Brain microvascular endothelial cell (primary cell): ENCODE measurements around the gene LAMA1.

Experiments used
- DNase-seq: peaks from one replicate; pipeline ENCODE4 v3.0.0-alpha.2; 2020
- H3K27ac ChIP-seq: fragments of 250-450 bp; sonication (Bioruptor Pico); 2 replicates; pipeline ENCODE4 v1.5.1; 2020; ENCODE audit warnings: mild to moderate bottlenecking, moderate library complexity
- H3K27me3 ChIP-seq: fragments of 250-450 bp; sonication (Bioruptor Pico); replicated peaks from 2 replicates; pipeline ENCODE4 v1.5.1; 2020; ENCODE audit warnings: mild to moderate bottlenecking
- H3K36me3 ChIP-seq: fragments of 250-450 bp; sonication (Bioruptor Pico); replicated peaks from 2 replicates; pipeline ENCODE4 v1.5.1; 2020; ENCODE audit warnings: mild to moderate bottlenecking
- H3K4me3 ChIP-seq: 2 replicates; pipeline ENCODE4 v1.5.1; 2011; ENCODE audit warnings: low read depth, mild to moderate bottlenecking, control low read depth, low read length, moderate library complexity
- in situ Hi-C: cut with HindIII; loops from 2 replicates; pipeline ENCODE4 v1.10.0; 2017; ENCODE audit warnings: low sequenced_read_pairs, low pct_ligation_motif_present
- TF ChIP-seq, protein P1 (sequence below): IDR thresholded peaks from 2 replicates; pipeline ENCODE4 v1.5.1; 2011; ENCODE audit warnings: low read depth, mild to moderate bottlenecking, moderate library complexity, low read length, control low read depth, inconsistent platforms; ENCODE audit errors: missing control alignments

LAMA1 gene

DNA sequence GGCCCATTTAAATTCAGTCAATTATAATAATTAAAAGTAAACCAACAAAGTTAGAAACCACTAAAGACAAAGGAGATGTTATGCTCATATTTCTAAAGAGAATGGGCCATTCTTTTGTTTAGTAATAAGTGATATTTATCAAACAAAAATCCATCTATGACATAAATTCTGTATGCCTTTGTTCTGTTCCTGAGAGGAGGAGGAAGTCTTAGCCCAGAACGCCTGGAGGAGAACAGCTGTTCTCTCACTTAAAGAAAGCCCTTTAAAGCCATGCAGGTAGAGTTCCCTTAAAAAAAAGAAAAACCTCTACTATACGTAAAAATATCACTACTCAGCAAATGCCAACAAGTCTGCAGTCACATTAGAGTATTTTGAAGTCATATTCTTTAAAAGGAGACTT lies 15.5 kb downstream of the LAMA1 start:
- H3K27me3 ChIP-seq, result no peaks in the 10 kb centered on the region
- in situ Hi-C loops, result no loop called here
- TF ChIP-seq, protein P1, sequence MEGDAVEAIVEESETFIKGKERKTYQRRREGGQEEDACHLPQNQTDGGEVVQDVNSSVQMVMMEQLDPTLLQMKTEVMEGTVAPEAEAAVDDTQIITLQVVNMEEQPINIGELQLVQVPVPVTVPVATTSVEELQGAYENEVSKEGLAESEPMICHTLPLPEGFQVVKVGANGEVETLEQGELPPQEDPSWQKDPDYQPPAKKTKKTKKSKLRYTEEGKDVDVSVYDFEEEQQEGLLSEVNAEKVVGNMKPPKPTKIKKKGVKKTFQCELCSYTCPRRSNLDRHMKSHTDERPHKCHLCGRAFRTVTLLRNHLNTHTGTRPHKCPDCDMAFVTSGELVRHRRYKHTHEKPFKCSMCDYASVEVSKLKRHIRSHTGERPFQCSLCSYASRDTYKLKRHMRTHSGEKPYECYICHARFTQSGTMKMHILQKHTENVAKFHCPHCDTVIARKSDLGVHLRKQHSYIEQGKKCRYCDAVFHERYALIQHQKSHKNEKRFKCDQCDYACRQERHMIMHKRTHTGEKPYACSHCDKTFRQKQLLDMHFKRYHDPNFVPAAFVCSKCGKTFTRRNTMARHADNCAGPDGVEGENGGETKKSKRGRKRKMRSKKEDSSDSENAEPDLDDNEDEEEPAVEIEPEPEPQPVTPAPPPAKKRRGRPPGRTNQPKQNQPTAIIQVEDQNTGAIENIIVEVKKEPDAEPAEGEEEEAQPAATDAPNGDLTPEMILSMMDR, result no peak

DNA sequence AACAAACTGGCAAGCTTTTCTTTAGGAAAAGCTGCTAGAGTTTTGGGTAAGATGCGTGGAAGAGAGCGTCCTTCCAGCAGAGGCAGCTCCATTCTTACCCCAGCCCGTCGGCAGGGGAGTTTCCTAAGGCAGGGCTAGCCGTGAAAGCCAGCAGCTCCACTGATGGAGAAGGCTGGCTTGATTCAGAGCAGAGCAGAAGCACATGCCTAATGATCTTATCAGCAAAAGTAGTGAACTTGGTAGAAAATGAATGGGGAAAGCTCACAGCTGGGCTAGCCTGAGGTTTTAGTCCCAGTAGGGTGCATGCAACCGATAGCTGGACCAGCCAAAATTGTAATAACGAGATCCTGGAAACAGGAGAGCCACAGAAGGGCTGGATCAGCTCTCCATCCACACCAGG lies 20.8 kb downstream of the LAMA1 start:
- DNase-seq, result no peak
- in situ Hi-C loops, result no loop called here

More for the DNA sequence above, 15.5 kb downstream of the LAMA1 start:
- H3K4me3 ChIP-seq, result no peak overlapping the region
- no peaks in the 10 kb centered on the region for H3K36me3 ChIP-seq
- DNase-seq, result no peak
- H3K27ac ChIP-seq, result no peak overlapping the region

DNA sequence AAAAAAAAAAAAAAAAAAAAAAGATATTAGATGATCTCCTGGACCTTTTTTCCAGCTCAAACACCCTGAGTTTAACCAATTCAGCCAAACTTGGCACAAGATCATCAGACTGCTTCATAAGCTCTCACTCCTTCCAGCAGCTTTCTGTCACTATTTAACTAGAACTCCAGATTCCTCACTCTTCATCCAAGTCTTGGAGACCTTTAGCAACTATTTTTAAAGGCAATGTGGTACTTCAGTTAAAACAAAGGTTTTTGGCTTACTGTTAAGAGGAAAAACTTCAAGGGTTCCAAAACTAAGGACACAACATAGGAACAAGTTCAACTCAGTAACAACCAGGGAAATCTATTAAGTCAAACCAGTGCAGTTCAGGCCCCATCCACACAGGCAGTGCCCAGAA lies 23.2 kb downstream of the LAMA1 start:
- no peak for DNase-seq
- in situ Hi-C loops, result no loop called here
- Histone ChIP-seq H3K36me3 (no peaks in the 10 kb centered on the region), H3K27me3 (no peaks in the 10 kb centered on the region), H3K4me3 (no peak overlapping the region), H3K27ac (no peak overlapping the region)
- TF ChIP-seq, protein P1, result no peak

More for the DNA sequence above, 20.8 kb downstream of the LAMA1 start:
- no peak overlapping the region for H3K4me3 ChIP-seq
- H3K36me3 ChIP-seq, result no peaks in the 10 kb centered on the region
- no peak overlapping the region for H3K27ac ChIP-seq
- H3K27me3 ChIP-seq, result no peaks in the 10 kb centered on the region
- TF ChIP-seq, protein P1, result no peak

DNA sequence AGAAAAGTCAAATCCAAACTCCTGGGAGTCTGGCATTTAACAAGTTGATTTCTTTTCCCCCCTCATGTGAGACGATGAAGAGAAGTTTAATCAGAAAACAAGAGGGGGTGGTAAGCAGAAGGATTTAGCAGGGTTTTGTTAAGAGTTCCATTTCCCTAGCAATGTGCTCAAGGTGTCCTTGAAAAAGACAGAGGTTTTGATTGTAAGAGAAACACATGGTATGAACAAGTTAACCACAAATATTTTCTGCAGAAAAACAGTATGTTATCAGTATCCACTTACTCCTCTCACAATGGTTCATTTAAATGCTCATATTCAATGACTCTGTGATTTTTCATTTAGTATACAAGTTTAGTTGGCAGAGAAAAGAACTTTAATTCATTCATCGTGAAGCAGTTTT lies 26.8 kb downstream of the LAMA1 start:
- Histone ChIP-seq H3K36me3 (no peaks in the 10 kb centered on the region), H3K27me3 (no peaks in the 10 kb centered on the region), H3K27ac (no peak overlapping the region), H3K4me3 (no peak overlapping the region)
- no peak for DNase-seq
- TF ChIP-seq, protein P1, result no peak
- in situ Hi-C loops, result no loop called here

DNA sequence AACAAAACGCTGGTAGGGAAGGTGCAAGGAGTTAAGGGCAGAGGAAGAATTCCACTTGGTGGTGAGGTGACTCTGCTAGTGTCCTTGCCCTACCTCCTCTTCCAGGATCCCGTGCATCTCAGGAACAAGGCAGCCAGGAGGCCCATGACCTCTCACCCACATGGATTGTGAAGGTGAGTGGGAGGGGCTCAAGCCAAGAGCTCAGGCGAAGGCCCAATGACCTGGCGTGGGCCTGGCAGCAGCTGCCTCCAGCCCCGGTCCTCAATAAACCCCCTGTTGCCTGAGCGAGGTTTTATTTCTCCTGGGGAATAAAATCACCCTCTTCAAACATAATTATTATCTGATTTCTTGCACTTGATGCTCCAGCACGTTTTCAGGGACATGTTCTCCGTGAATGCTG lies 28.2 kb downstream of the LAMA1 start:
- no peak for DNase-seq
- in situ Hi-C loops, result no loop called here
- TF ChIP-seq, protein P1, result no peak

More for the DNA sequence above, 28.2 kb downstream of the LAMA1 start:
- H3K4me3 ChIP-seq, result no peak overlapping the region
- no peaks in the 10 kb centered on the region for H3K36me3 ChIP-seq
- no peak overlapping the region for H3K27ac ChIP-seq
- no peaks in the 10 kb centered on the region for H3K27me3 ChIP-seq
